Stimulated activated CD4-positive, alpha-beta T cell treated with anti-CD3 and anti-CD28 coated beads, Interleukin-2, amount 100 ng/mL, for 48 hours (primary cell): Measurements from ENCODE around the gene PAEP.
"Not testable (repeated sequence)": the region's sequence is repeated elsewhere in the genome, so short reads cannot be mapped to it uniquely, and the experiment has no call there.

Experiments used
- DNase-seq, 2 donors: peaks; one replicate each; pipeline ENCODE4 v3.0.0-alpha.2; 2020

The PAEP gene

DNA sequence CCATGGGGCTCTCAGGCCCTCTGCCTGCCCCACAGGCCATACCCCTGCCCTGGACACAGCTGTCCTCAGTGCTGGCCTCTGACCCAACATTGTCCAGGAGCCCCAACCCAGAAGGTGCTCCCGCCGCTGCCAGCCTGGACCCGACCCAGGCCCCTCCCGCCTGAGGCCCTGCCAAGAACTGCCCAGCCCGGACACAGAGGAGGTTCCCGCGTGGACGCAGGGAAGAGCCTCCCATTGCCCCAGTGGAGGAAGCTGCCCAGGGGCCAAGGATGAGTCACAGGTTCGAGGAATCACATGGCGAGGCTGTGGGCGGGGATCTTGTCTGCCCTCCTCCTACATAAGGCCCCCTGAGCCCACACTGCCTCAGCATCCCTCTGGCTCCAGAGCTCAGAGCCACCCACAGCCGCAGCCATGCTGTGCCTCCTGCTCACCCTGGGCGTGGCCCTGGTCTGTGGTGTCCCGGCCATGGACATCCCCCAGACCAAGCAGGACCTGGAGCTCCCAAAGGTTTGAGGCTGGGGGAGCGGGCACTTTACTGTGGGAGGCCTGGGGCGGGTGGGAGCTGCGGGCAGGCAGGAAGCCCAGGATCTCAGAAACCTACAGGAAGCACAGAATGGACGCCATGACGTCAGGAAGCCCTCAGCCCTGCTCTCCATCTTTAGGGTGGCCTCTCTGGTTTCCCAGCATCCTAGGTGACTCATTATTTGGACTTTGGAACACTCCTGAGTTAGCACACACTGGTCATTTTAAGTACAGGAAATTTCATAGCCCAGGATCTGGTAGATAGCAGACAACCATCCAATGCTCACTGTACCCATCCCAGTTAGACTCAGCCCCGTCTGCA, at the start of gene PAEP:
TSS of gene PAEP (plus strand) at position 366 of the 844 bp plus-strand sequence.
- DNase-seq: no peak

DNA sequence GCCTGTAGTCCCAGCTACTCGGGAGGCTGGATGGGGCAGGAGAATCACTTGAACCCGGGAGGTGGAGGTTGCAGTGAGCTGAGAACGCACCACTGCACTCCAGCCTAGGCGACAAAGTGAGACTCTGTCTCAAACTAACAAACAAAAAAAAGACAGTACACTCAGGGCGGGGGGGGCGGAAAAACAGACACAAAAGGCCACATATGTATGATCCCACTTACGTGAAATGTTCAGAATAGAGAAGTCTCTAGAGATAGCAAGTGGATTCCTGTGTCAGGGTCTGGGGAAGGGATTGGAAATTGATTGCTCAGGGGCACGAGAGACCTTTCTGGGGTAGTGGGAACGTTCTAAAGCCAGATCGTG, 49.3 kb upstream of the PAEP start:
- DNase-seq: no peak

DNA sequence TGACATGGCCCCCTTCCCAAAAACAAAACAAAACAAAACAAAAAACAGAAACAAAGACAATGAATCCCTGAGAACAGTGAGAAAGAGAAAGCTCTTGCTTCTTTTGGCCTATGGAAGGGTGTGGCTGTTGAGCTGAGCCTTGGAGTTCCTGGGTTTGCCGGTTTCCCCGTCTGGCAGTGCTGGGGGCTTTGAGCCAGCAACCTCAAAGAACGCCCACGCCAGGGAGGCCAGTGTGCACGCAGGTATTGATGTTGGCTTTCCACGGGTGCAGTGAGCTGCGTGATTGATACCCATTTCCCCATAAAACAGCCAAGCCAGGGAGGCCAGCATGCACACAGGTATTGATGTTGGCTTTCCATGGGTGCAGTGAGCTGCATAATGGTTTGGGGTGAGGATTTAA, 48.7 kb upstream of the PAEP start:
- DNase-seq: no peak

DNA sequence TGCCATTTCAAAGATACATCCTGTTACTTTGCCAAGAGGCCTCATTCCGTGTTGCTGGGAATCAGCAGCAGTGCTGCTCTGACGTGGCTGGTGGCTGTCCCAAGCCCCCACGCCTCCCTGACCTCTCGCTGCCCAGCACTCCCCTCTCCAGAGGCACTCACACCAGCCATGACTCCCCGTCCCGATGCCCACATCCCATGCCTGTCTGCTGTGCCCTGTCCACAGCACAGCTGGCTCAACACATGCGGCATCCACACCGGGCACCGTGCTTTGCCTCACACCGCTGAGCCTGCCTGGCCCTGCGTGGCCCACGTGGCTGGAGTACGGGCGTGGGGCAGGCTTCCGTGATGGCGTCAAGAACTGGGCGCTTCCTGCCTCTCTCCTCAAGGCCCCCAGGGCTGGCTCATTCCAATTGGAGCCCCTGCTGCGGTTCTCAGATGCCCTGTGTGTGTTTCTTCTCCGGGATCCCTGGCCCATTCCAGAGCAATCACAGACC, 48.2 kb upstream of the PAEP start:
- no peak for DNase-seq

DNA sequence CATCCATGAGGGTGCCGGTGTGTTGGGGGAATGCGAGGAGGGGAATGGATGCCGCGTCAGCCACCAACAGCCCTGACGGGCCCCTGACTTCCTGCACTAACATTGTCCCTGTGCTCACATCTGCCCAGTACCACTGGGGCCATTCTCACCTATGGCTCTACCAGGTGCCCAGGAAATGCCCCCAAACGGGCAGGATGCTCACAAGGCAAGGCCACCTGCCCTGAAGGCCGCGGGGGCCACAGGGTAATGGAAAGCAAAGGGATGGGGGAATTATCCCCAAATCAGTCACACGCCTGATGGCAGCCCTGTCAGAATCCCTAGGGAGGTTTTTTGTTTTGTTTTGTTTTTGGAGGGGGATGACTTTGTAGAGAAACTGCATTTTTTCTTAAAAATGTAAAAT, 47.6 kb upstream of the PAEP start:
- DNase-seq: not testable (repeated sequence)

DNA sequence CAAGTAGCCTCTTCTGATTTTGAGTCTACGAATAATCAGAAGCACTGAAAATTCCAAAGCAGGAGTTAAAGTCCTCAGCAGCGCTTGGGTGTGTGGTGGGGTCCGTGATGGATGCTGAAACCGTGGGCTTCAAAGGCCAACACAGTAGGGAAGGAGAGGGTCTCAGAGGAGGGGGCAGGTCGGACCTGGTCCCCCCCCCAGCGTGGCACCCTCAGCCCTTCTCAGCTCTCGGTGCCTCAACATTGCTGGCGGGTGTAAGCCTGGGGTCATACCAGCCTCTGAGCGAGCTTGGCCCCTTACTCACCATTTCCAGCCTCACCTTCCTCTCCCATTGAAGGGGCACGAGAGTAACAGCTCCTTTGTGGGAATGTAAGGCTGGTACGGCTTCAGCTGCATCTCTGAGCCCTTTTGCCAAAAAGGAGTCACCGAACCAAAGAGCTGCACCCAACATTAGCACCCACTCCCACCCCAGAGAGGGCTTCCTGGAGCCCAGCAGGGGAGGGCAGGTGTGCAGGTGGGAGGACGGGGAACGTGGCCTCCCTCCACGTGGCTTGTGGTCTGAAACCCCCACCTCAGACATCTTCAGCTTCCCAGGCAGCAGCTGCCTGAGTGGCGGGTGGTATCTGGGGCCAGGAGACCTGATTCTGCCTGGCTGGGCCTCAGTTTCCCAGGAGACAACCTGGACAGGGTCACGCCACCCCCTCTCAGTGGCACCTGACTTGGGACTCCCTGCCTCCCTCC, 47.0 kb upstream of the PAEP start:
- DNase-seq: no peak

DNA sequence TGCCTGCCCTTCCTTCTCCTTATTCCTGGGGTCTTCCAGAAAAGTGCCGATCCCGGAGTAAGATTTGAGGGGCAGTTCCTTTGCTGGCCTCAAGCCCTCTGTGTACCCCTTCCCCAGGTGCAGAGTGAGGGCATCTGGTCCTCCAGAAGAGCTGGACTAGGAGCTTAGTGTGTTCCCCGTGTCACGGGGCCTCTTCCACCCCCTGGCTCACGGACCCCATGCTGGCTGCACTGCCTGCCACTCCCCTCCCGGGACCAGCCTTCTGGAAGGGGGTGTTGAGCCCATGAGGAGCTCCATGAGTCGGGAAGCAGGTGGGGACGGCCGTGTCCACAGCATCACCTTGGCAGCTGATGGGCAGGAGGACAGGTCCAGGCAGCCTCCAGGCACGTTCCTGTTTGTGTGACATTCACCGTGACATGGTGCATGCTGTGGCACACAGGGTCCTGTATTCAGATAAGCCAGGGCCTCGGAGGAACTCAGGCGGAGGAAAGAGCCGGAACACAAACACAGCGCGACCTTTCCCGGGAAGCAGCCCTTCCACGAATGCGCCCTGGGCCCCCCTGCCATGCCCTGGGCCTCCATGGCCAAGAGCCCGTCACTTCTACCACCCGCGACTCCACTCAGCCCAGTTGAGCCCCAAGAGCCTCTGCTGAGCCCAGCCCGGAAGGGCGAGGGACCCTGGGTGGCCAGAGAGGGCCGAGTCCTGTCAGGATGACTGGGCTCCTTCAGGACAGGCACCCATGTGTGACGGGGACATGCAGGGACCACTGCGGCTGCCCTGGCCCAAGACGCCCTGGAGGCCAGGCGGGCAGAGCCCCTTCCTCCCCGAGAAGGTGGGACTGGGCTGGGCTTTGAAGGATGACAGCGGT, 46.2 kb upstream of the PAEP start:
- DNase-seq: no peak

DNA sequence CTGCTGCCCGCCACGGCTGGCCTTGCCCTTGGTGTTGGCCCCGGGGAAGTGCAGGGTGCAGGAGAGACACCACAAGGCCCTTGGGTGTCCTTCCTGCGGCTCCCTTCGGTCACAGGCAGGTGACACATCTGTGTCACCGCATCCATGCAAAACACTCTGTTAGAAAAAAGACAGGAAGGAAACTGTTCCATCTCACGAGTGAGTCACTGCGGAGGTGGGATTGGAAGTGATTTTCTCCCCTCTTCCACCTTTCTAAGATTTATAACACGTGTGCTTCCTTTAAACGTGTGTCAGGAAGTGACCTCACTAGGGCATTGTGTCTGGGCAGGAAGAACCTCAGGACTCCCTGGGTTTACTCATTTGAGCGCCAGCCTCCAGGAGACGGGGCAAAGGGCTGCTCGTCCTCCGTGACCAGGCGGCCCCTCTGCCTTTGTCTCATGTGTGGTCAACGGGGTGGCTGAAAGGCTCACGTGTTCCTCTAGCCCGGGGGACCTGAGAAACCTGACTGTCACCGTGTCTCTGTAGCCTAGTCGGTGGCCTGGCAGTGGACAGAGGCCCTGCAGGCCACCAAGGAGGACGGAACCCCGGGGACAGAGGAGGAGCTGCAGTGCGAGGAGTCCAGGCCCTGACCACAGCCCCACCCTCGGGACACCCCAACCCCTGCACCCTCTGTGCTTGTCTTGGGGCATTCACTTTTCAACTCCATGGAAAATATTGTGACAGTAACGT, 45.3 kb upstream of the PAEP start:
- DNase-seq: no peak

DNA sequence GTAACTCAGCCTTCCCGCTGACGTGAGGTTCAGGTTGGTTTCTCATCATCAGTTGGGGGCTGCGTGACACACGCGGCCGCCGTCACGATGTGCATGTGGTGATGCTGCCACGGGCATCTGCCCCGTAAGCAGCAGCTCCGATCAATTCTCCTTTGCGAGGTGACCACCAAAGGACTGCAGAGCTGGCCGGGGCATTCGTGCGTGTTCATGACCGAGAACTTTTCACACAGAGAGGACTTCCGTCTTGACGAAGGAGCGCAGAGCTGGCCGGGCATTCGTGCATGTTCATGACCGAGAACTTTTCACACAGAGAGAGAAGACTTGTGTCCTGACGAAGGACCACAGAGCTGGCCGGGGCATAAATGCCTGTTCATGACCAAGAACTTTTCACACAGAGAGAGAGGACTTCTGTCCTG, 44.1 kb upstream of the PAEP start:
- no peak for DNase-seq

DNA sequence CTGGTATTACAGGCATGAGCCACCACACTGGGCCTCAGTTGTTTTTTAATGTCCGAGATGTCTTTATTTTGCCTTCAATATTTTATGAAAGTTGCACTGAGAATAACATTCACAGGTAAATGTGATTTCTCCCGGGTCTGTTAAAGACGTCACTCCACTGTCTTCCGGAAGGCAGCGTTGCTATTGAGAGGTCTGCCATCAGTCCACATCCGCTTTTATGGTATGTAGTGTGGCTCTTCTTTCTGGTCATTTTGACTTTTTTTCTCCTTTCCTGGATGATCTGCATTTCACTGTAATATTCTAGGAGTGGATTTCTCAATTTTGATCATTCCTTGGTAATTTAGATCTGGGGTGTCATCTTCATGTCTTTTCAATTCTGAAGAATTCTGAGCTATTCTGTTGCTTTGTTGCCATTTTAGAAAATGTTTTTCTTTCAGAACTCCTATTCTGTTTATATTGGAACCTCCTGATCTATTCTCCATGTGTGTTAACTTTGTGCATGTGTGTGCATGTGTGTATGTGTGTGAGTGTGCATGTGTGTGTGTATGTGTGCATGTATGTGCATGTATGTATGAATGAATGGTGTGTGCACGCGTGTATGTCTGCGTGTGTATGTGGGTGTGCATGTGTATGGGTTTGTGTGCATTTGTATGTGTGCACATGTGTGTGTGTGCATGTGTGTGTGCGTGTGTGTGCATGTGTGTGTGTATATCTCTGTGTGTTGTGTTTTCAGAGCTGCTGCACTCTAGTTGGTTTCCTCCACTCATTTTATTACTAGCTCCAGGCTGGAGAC, 42.2 kb upstream of the PAEP start:
- no peak for DNase-seq

DNA sequence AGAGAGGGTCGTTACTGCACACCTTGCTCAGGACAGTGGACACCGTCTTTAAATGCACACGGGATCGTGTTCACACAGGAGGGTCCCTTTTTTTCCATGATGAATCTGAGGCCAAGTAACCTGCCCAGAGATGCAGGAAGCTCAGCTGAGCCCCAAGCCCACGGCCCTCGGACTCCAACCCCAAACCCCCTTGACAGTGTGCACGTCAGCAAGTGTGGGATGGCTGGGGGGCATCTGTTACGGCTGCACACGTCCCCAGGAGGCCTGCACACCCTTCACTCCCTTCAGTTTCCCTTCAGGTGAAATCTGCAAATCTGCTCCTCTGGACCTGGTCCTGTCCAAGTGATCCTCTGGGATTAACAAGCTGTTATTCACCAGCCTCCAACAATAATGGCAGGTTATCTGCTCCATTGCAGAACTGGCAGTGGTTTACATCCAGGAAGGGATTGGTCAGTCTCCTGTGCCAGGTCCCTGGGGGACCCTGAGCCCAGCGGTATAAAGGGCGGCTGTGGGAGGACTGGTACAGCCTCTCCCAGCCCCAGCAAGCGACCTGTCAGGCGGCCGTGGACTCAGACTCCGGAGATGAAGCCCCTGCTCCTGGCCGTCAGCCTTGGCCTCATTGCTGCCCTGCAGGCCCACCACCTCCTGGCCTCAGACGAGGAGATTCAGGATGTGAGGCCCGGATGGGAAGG, 40.5 kb upstream of the PAEP start, which contains the start of gene LCN1:
TSS of gene LCN1 (plus strand) at position 525 of the 692 bp plus-strand sequence. CDS start at position 583, 58 bp downstream.
- DNase-seq: no peak

DNA sequence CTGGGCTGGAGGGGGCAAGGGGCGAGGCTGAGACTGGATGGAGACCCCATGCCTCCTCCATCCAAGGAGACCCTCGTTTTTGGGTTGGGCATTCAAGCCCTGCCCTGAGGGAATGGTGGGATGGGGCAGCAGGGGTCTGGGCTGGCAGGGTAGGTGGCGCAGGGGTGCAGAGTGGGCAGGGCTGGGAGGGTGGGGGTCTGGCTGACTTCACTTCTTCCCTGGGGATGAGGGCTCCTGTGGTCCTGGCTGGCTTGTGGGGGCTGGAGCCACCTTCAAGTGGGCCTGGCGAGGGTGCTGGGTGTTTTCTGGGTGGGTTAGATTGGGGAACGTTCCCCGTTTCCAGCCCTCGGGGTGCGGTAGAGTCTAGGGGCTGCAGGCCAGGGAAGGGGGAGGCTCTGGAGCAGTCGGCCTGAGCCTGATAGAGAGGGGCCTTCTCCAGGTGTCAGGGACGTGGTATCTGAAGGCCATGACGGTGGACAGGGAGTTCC, 39.9 kb upstream of the PAEP start:
- DNase-seq: no peak

DNA sequence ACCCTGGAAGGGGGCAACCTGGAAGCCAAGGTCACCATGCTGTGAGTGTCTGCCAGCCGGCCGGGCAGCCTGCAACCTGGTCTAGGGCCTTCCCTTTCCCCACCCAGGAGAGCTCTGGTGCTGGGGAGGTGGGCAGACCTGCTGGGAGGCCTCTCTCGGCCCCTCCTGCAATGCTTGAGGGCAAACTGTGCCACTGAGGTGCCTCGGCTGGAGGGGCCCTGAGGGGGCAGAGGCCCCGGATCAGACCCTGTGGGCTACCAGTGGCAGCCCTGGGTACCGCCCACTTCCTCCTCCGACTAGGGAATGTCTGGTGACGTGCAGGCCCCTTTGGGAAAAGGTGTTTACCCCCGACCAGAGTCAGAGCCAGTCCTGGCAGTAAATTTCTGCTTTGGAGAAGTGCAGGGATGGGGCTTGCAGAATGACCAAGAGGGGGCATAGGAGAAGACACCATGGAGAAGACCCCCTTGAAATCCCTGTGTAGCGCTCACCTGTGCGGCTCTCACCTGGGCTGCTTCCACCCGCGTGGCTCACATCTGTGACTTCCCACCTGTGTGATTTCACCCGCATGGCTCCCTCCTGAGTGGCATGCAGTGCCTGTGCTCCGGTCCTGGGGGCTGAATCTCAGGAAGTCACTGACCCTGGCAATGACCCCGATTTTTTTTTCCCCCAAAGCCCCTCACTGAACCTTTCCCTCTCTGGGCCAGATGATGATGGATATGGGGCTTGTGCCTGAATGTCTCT, 39.2 kb upstream of the PAEP start:
- DNase-seq: no peak

DNA sequence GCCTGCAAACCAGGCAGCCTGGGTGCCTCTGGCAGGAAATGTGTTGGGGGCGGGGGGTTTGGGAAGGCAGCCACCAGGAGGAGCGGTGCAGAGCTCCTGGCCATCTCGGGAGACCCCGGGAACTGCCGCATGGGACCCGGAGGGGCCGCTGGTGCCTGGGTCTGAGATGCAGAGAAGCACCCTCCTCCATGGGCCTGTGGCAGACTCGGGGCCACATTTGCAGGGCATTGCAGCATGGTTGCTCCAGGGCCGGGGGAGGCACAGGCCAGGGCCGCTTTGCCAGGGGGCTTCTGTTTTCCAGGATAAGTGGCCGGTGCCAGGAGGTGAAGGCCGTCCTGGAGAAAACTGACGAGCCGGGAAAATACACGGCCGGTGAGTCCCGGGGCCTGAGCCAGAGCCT, 38.6 kb upstream of the PAEP start:
- DNase-seq: no peak

DNA sequence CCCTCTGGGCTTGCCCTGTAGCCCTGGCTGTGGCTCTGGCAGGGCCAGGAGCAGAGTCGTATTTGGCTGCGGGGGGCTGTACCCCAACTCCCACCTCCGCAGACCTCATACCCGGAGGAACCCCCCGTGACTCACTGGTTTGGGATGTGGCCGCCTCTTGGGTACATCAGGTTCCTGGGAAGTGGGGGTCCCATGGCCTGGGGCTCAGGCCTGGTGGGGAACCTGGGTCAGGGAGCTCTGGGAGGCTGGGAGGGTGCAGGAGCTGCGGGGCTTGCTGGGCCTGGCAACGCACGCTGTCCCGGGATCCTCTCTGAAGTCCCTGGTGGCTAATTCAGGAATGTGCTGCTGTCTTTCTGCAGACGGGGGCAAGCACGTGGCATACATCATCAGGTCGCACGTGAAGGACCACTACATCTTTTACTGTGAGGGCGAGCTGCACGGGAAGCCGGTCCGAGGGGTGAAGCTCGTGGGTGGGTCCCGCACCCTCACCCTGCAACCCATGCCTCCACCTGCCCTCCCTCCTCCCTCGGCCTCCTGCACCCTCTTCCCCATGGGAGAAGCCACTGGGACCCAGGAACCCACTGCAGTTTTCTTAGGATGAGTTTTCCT, 37.9 kb upstream of the PAEP start:
- no peak for DNase-seq

DNA sequence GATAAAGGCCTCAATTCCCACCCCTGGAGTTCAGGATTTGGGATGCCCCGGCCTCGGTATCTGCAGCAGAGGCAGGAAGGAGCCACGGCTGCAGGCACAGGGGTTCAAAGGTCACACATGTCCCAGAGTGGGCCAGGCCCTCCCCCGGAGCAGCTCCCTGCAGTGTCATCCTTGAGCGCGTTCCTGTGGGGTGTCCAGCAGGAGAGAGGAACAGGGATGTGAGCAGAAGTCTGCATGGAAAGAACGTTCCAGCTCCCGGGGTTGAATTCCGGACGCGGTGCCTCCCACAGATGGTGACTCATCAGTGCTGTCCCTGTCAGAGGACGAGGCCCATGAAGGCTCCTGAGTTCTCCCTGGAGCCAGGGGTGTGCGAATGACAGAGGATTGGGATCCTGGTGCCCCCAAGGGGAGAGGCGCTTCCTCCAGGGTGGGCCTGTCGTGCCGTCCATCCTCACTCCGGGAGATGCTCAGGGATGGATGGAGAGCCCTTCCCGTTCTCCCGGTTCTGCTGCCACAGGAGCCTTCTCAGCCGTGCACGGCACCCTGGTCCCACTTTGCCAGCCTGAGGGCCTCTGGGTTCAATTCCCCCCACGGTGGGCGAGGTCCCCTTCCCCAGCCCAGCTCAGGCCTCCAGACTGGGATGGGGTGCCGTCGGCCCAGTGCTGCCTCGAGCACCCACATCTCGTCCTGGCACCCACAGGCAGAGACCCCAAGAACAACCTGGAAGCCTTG, 37.3 kb upstream of the PAEP start:
- DNase-seq: no peak

DNA sequence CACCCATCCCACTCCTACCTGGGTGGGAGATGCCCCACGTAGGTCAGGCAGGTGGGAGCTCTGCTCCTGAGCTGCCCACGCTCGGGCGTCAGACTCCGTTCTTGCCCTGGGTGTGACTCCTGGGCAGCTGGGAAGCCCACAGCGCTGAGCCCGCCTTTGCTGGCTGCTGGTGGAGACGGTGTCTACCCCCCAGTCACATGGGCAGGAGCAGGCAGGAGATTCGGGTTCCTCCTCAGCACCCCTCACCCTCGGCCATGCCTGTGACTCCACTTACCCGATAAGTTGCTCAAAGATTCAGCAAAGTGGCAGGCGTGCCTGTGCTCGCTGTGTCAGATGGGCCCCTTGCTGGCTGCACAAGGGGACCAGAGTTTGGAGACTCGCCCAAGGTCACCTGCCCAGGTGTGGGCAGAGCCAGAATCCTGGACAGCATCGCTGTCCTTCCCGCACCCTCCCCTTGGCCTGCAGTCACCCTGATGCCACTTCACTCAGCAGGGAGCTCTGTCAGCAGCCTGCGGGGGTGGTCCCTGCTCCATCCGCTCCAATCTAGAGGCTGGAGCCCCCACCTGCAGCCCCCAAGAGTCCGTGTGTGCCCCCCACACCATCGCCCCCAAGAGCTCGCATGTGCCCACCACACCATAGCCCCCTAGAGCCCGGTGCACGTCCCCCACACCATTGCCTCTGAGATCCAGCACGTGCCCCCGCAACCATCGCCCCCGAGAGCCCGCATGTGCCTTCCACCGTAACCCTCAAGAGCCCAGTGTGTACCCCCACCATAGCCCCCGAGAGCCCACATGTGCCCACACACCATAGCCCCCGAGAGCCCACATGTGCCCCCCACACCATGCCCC, 36.1 kb upstream of the PAEP start:
- DNase-seq: no peak
